GM21723 (cell line): ENCODE data around the gene GPR137B.

Source experiments
- ATAC-seq: cut with Tn5 transposase; IDR thresholded peaks from one replicate; pipeline ENCODE4 v1.9.1; 2021; ENCODE audit warnings: mild to moderate bottlenecking, moderate library complexity; ENCODE audit not compliant: unreplicated experiment

GPR137B gene

GRCh38 chr1:236253119-236253518 lies 110.8 kb downstream of the GPR137B start:
- no peak for ATAC-seq

GRCh38 chr1:236253918-236254637 lies 111.7 kb downstream of the GPR137B start:
- ATAC-seq, result no peak

DNA sequence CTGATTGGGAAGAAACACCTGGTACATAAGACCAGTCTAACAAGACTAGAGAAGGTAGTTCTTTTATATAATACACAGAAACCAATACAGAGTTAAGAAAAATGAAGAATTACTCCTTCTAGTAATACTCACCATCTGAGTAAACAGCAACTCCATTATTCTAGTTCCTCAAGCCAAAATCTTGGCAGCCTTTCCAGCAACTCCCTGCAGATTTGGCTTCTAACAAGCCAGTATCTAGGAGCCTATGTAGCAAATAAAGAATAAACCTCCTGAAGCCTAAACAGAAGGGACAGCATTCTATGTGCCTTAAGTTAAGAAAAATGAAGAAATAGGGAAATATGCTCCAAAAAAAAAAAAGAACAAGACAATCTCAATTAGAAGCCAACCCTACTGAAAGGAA lies 114.9 kb downstream of the GPR137B start:
- no peak for ATAC-seq

GRCh38 chr1:236258114-236258622 lies 115.8 kb downstream of the GPR137B start:
- no peak for ATAC-seq
